ENCODE measurements around the gene CDC14B. TPM values are rescaled to one million over a fixed set of nuclear protein-coding genes. Genes with fewer than 3 reads are reported as not detected.
"Not testable (repeated sequence)": the region's sequence is repeated elsewhere in the genome, so short reads cannot be mapped to it uniquely, and the experiment has no call there.

CDC14B gene
- total RNA-seq, 2 experiments from 2014 or later: 1.1 to 1.5 TPM

DNA sequence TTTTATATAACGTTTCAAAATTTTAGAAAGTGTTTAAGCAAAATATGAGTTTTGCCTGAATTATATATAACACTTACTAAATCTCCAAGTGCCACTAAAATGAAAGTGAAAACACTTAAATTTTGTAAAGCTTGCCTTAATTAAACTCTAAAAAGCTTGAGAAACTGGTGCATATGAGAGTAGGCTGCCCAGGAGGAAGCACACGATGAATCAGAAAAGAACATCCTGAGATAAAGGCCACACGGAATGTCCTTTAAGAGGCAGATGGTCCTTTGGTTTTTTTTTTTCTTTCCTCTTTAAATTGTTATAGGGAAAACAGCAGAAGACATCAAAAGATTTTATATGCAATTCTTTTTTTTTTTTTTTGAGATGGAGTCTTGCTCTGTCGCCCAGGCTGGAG is 109.4 kb downstream of the CDC14B start:
- H3K36me3 Mint-ChIP-seq (ENCODE audit: low read depth): no peaks in the 10 kb centered on the region
- ChIA-PET POLR2A (no interaction called here), CTCF (interaction anchor here (0.6 to 0.7 kb wide), 2 partner anchors 11 to 13 kb away, joined by 3 read pairs; no protein-coding TSS in a partner anchor)
- ATAC-seq (no peak), DNase-seq (no peak)
- no peak overlapping the region for H3K4me3 Mint-ChIP-seq
- no peaks in the 10 kb centered on the region for H3K27me3 Mint-ChIP-seq
- H3K9me3 Mint-ChIP-seq (ENCODE audit: low read depth): no peaks in the 10 kb centered on the region
- intact Hi-C loops (cut with DNase I, micrococcal nuclease): no loop called here
- H3K4me1 Mint-ChIP-seq: peaks cover 2% of the 10 kb centered on the region
- H3K27ac Mint-ChIP-seq: no peak overlapping the region

GRCh38 chr9:96509848-96510247 is 109.8 kb downstream of the CDC14B start:
- POLR2A ChIA-PET: no interaction called here
- Mint-ChIP-seq H3K27ac (no peak overlapping the region), H3K9me3 (ENCODE audit: low read depth) (no peaks in the 10 kb centered on the region), H3K4me3 (no peak overlapping the region), H3K27me3 (no peaks in the 10 kb centered on the region), H3K36me3 (ENCODE audit: low read depth) (no peaks in the 10 kb centered on the region), H3K4me1 (peaks cover 2% of the 10 kb centered on the region)
- no peak for ATAC-seq
- no peak for DNase-seq
- CTCF ChIA-PET: interaction anchor here (0.6 to 0.7 kb wide), 2 partner anchors 10 to 13 kb away, joined by 3 read pairs; no protein-coding TSS in a partner anchor
- intact Hi-C loops (cut with DNase I, micrococcal nuclease): no loop called here

DNA sequence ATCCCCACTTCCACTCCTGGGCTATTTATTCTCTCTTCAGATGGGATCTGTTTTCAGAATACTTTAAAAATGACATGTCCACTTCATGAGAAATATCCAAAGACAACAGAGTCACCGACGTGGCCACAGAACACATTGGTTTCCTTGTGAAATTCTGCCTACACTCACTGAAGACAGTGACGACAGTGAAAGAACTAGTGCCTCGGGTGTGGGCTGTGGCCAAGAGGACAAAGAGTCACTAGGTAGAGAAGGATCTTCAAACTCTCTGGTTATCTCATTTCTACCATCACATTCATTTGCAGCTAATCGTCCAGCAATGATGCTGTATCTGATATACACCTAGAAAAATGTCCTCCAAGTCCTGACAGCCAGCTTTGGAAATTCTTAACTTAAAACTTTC is 110.6 kb downstream of the CDC14B start:
- ATAC-seq: no peak
- H3K36me3 Mint-ChIP-seq (ENCODE audit: low read depth): no peaks in the 10 kb centered on the region
- no peak overlapping the region for H3K4me3 Mint-ChIP-seq
- no peak for DNase-seq
- H3K4me1 Mint-ChIP-seq: peaks cover 2% of the 10 kb centered on the region
- no peak overlapping the region for H3K27ac Mint-ChIP-seq
- POLR2A ChIA-PET: no interaction called here
- no peaks in the 10 kb centered on the region for H3K27me3 Mint-ChIP-seq
- no peaks in the 10 kb centered on the region for H3K9me3 Mint-ChIP-seq (ENCODE audit: low read depth)
- CTCF ChIA-PET: interaction anchor here (0.5 kb wide), 1 partner anchor 156 kb away, joined by 3 read pairs; no protein-coding TSS in a partner anchor
- intact Hi-C loops (cut with DNase I, micrococcal nuclease): no loop called here

DNA sequence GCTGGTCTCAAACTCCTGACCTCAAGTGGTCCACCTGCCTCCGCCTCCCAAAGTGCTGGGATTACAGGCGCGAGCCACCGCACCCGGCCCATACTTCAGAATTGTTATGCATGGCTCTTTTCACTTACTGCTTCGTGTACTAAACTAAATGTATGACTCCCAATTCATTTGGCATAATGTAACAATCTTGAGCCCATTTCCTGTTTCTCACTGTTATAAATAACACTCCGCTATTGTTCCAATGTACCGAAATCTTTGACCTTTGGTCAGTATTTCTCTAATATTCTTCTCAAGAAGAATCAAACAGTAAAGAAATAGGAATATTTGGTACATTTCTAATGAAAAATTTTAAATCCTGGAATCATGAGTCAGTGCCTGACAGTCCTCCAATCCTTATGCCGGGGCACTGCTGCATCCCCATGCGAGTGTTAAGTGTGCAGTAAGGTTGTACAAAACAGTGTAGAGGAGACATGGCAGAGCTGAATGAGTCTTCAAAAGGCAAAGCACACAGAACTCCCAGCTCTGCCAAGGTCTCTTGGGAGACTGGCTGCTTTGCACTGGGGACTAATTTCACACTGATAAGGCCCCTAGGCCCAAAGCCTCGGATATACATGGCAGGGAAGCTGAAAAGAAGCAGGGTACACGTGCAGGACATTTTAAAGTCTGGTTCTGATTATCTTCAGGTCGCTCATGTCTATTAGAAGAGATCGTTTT is 111.3 kb downstream of the CDC14B start:
- H3K4me1 Mint-ChIP-seq: peaks cover 2% of the 10 kb centered on the region
- no peaks in the 10 kb centered on the region for H3K36me3 Mint-ChIP-seq (ENCODE audit: low read depth)
- intact Hi-C loops (cut with DNase I, micrococcal nuclease): no loop called here
- ChIA-PET CTCF (interaction anchor here (0.5 kb wide), 1 partner anchor 157 kb away, joined by 3 read pairs; no protein-coding TSS in a partner anchor), POLR2A (no interaction called here)
- H3K9me3 Mint-ChIP-seq (ENCODE audit: low read depth): no peaks in the 10 kb centered on the region
- H3K4me3 Mint-ChIP-seq: no peak overlapping the region
- H3K27ac Mint-ChIP-seq: no peak overlapping the region
- no peaks in the 10 kb centered on the region for H3K27me3 Mint-ChIP-seq
- ATAC-seq (no peak), DNase-seq (no peak)

DNA sequence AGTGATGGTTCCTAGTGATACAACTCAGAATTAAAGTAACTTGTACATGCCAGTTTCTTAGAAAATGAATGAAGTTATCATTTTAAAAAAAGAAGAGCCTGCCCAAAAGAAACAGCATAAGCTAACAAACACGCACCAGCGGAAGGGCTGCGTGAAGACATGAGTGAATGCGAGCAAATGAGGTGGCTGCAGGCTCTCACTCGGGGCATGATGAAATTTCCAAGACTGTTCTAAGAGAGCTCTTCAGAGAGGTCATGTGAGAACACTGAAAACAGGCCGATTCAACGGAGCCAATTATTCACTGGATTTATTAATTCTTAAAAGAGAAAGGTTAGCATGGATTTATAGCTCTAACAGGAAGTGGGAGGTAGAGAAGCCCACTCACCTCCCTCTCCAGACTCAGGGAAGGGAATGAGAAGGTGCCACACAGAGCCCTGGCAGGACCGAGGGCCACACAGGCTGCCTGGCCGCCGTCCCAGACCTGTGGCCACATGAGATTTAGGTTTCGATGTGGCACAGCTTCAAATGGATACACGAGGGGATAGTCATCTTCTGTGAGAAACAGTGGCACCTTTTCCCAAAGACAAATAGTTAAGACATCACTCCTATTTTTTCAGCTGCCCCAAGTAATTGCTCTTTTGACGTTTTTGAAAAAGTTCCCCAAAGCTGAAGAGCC is 114.2 kb downstream of the CDC14B start:
- H3K27ac Mint-ChIP-seq: no peak overlapping the region
- no peak for ATAC-seq
- no peaks in the 10 kb centered on the region for H3K36me3 Mint-ChIP-seq (ENCODE audit: low read depth)
- DNase-seq: no peak
- intact Hi-C loops (cut with DNase I, micrococcal nuclease): no loop called here
- H3K4me1 Mint-ChIP-seq: peaks cover 2% of the 10 kb centered on the region
- POLR2A ChIA-PET: no interaction called here
- no peaks in the 10 kb centered on the region for H3K9me3 Mint-ChIP-seq (ENCODE audit: low read depth)
- H3K4me3 Mint-ChIP-seq: no peak overlapping the region
- CTCF ChIA-PET: interaction anchor here (0.7 to 1.0 kb wide), 3 partner anchors 11 to 161 kb away, joined by 3 to 4 read pairs (median 3); no protein-coding TSS in a partner anchor
- no peaks in the 10 kb centered on the region for H3K27me3 Mint-ChIP-seq

DNA sequence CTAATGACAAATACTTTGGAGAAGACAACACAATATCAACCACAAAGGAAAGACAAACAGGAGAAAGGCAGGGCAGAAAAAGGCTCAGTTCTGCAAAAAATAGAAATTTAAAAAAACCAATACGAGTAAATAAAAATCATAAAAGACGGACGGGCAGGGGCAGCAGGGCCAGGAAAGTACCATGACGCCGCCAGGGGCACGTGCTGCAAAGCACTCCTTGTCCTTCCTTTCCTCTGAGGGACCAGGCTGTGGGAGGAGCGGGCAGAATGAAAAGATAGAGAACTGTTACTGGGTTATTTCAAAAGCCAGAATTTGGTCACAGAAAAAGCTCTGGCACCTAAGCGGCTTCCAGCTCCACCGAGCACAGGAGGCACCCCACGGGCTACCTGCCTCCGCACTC is 115.7 kb downstream of the CDC14B start:
- Mint-ChIP-seq H3K4me1 (no peaks in the 10 kb centered on the region), H3K27me3 (no peaks in the 10 kb centered on the region), H3K4me3 (no peak overlapping the region), H3K36me3 (ENCODE audit: low read depth) (no peaks in the 10 kb centered on the region), H3K27ac (no peak overlapping the region), H3K9me3 (ENCODE audit: low read depth) (no peaks in the 10 kb centered on the region)
- CTCF ChIA-PET: no interaction called here
- intact Hi-C loops (cut with DNase I, micrococcal nuclease): no loop called here
- POLR2A ChIA-PET: no interaction called here
- DNase-seq: no peak
- ATAC-seq: no peak

- not testable (repeated sequence) for ATAC-seq
Observed at GRCh38 chr9:96503374-96503748, 116.3 kb downstream of the CDC14B start.

GRCh38 chr9:96502539-96503373 is 116.9 kb downstream of the CDC14B start:
- CTCF ChIA-PET: no interaction called here
- intact Hi-C loops (cut with DNase I, micrococcal nuclease): no loop called here
- POLR2A ChIA-PET: no interaction called here

More at GRCh38 chr9:96503374-96503748, 116.3 kb downstream of the CDC14B start:
- H3K4me3 Mint-ChIP-seq; H3K4me1 Mint-ChIP-seq; DNase-seq; H3K9me3 Mint-ChIP-seq (ENCODE audit: low read depth); POLR2A ChIA-PET; CTCF ChIA-PET; H3K36me3 Mint-ChIP-seq (ENCODE audit: low read depth); H3K27me3 Mint-ChIP-seq; H3K27ac Mint-ChIP-seq; intact Hi-C loops (cut with DNase I, micrococcal nuclease): not testable (repeated sequence)

DNA sequence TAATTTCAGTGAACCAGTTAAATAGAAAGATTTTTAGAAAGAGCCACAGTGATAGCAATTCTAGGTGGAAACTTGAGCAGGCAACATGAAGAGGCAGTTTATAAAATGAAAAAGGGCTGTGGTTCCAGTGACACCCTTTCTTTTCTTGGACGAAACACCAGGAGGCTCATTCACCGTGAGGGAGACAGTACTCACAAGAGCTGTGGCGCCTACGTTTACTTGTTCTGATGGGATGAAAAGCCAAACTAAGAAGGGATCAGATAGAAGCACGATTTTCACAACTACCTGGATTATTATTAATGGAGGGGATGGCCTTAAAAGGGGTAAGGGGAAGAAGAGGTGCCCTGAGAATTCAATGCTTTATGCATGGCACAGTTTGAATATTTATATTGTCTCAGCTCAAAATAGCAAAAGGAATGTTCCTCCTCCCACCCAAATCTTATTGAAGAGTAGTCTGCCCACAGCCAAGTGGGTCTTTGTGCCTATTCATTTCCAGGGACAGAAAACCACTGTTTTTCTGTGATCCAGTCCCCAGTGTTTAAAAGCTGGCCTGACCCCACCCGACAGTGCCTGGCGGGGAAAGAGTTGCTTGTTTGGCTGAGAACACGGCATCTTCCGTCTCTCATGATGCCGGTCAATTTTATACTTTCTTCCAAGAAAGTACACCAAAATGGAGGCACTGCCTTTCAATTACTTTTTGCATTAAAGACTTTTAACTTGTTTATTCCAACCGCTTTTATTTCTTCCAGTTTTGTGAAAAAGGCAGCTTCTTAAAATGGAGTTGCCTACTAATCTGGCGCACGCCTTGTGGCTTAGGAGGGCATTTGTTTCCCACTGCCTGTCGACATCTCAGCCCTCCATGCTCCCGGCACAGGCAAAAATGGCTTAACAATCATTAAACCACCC is 117.8 kb downstream of the CDC14B start:
- Mint-ChIP-seq H3K4me3 (no peak overlapping the region), H3K36me3 (ENCODE audit: low read depth) (no peaks in the 10 kb centered on the region), H3K4me1 (no peaks in the 10 kb centered on the region), H3K27me3 (no peaks in the 10 kb centered on the region), H3K27ac (no peak overlapping the region), H3K9me3 (ENCODE audit: low read depth) (no peaks in the 10 kb centered on the region)
- POLR2A ChIA-PET: no interaction called here
- ATAC-seq (no peak), DNase-seq (no peak)
- intact Hi-C loops (cut with DNase I, micrococcal nuclease): no loop called here
- CTCF ChIA-PET: no interaction called here

More at GRCh38 chr9:96502539-96503373, 116.9 kb downstream of the CDC14B start:
- H3K9me3 Mint-ChIP-seq (ENCODE audit: low read depth): no peaks in the 10 kb centered on the region
- H3K4me3 Mint-ChIP-seq: no peak overlapping the region
- H3K27ac Mint-ChIP-seq: no peak overlapping the region
- H3K4me1 Mint-ChIP-seq: no peaks in the 10 kb centered on the region
- no peaks in the 10 kb centered on the region for H3K36me3 Mint-ChIP-seq (ENCODE audit: low read depth)
- no peak for ATAC-seq
- H3K27me3 Mint-ChIP-seq: no peaks in the 10 kb centered on the region
- DNase-seq: no peak

GRCh38 chr9:96500696-96501632 is 118.7 kb downstream of the CDC14B start:
- no peak overlapping the region for H3K27ac Mint-ChIP-seq
- ChIA-PET POLR2A (no interaction called here), CTCF (no interaction called here)
- intact Hi-C loops (cut with DNase I, micrococcal nuclease): no loop called here
- H3K27me3 Mint-ChIP-seq: no peaks in the 10 kb centered on the region
- no peak for ATAC-seq
- DNase-seq: no peak
- no peaks in the 10 kb centered on the region for H3K36me3 Mint-ChIP-seq (ENCODE audit: low read depth)
- no peaks in the 10 kb centered on the region for H3K9me3 Mint-ChIP-seq (ENCODE audit: low read depth)
- H3K4me1 Mint-ChIP-seq: no peaks in the 10 kb centered on the region
- H3K4me3 Mint-ChIP-seq: no peak overlapping the region
